ENCODE results near the gene TRPV2. TPM values are rescaled to one million over a fixed set of nuclear protein-coding genes. Genes with fewer than 3 reads are reported as not detected.

The TRPV2 gene
- total RNA-seq, 2 experiments from 2014 or later = 4.9 to 10.5 TPM

- no peaks in the 10 kb centered on the region for H3K79me2 ChIP-seq (ENCODE audit: insufficient read depth, low read depth, low read length)
- ChIA-PET POLR2A (no interaction called here), CTCF (ENCODE audit: unreplicated experiment) (no interaction called here)
- intact Hi-C loops (cut with micrococcal nuclease; ENCODE audit: unreplicated experiment) = no loop called here
- DNase-seq (ENCODE audit: low spot score) = no peak
- TF ChIP-seq CTCF (conservative IDR thresholded peaks at IDR 0.05; ENCODE audit: low read length) = no peak
- no peak for TF ChIP-seq EZH2phosphoT487 (IDR thresholded peaks at IDR 0.05; ENCODE audit: borderline replicate concordance, low read depth, low read length)
- H3K4me3 ChIP-seq (ENCODE audit: low read depth, low read length, poor library complexity, severe bottlenecking) = no peak overlapping the region
- no peaks in the 10 kb centered on the region for H3K4me1 ChIP-seq (ENCODE audit: insufficient read depth, low read length, poor library complexity, severe bottlenecking)
- no peaks in the 10 kb centered on the region for H3K9me3 ChIP-seq (ENCODE audit: low read length)
- H3K4me2 ChIP-seq (ENCODE audit: low read length) = no peak overlapping the region
- BruUV-seq (replicated peaks) = no TSS peak
- no peak overlapping the region for H2AFZ ChIP-seq (ENCODE audit: low read length)
- H4K20me1 ChIP-seq (ENCODE audit: insufficient read depth, low read length) = no peaks in the 10 kb centered on the region; the same call in 1 of the 2 replicates
- H3K36me3 ChIP-seq (ENCODE audit: insufficient read depth, low read length) = no peaks in the 10 kb centered on the region
- H3K27ac ChIP-seq (ENCODE audit: low read depth, low read length, poor library complexity, severe bottlenecking) = no peak overlapping the region
- H3K9me2 ChIP-seq (ENCODE audit: insufficient read depth, low read length) = no peaks in the 10 kb centered on the region
These were observed 57.2 kb downstream of the TRPV2 start for GRCh38 chr17:16472539-16472938.

GRCh38 chr17:16473044-16474011, 58.0 kb downstream of the TRPV2 start:
- intact Hi-C loops (cut with micrococcal nuclease; ENCODE audit: unreplicated experiment) = no loop called here
- H3K4me1 ChIP-seq (ENCODE audit: insufficient read depth, low read length, poor library complexity, severe bottlenecking) = no peaks in the 10 kb centered on the region
- H2AFZ ChIP-seq (ENCODE audit: low read length) = no peak overlapping the region
- H3K9me2 ChIP-seq (ENCODE audit: insufficient read depth, low read length) = no peaks in the 10 kb centered on the region
- ChIA-PET POLR2A (no interaction called here), CTCF (ENCODE audit: unreplicated experiment) (interaction anchor here (0.6 kb wide), 1 partner anchor 1875 kb away, joined by 3 read pairs; no protein-coding TSS in a partner anchor)
- H3K79me2 ChIP-seq (ENCODE audit: insufficient read depth, low read depth, low read length) = no peaks in the 10 kb centered on the region
- no TSS peak for BruUV-seq (replicated peaks)
- no peaks in the 10 kb centered on the region for H4K20me1 ChIP-seq (ENCODE audit: insufficient read depth, low read length)
- H3K27ac ChIP-seq (ENCODE audit: low read depth, low read length, poor library complexity, severe bottlenecking) = no peak overlapping the region
- no peaks in the 10 kb centered on the region for H3K9me3 ChIP-seq (ENCODE audit: low read length)
- no peak overlapping the region for H3K4me3 ChIP-seq (ENCODE audit: low read depth, low read length, poor library complexity, severe bottlenecking)
- H3K36me3 ChIP-seq (ENCODE audit: insufficient read depth, low read length) = no peaks in the 10 kb centered on the region
- no peak overlapping the region for H3K4me2 ChIP-seq (ENCODE audit: low read length)
- no peak for TF ChIP-seq CTCF (conservative IDR thresholded peaks at IDR 0.05; ENCODE audit: low read length)
- no peak for TF ChIP-seq EZH2phosphoT487 (IDR thresholded peaks at IDR 0.05; ENCODE audit: borderline replicate concordance, low read depth, low read length)
- no peak for DNase-seq (ENCODE audit: low spot score)

All from OCI-LY7 (cell line).